ENCODE results near the gene PIP5K1B. TPM values are rescaled to one million over a fixed set of nuclear protein-coding genes. Genes with fewer than 3 reads are reported as not detected.

The PIP5K1B gene
- total and polyA plus RNA-seq, 10 of the 15 experiments (the other 5 are each of a cell fraction or from before 2014, with no cell fraction given), result 6.8 to 16.3 (median 10.6) TPM

DNA sequence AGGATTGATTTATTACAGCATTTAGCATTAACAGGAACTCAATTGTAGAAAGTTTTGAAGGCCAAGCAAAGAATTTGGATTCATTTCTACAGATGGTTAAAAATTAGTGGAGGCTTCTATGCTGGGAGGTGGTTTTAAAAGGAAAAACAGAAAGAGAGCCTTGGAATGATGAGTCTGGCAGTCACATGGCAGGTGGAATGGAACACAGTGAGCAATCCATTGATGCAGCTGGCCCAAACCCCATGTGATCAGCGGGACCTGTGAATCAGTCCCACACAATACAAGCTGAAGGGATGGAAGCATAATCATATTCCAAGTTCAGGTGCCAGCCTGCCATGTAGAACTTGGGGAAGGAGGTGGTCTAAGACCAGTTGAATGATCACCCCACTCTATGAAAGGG is 147.9 kb downstream of the PIP5K1B start (continued):
- TF ChIP-seq GABPA (IDR thresholded peaks at IDR 0.05; ENCODE audit: low read depth) (no peak), STAT1 (conservative IDR thresholded peaks at IDR 0.05) (no peak), BHLHE40 (IDR thresholded peaks at IDR 0.05; ENCODE audit: borderline replicate concordance in 1 of 2, low read depth in 2 of 2, low read length in 1 of 2) (no peak), TCF12 (IDR thresholded peaks at IDR 0.05; ENCODE audit: low read depth, low read length) (no peak), LARP7 (IDR thresholded peaks at IDR 0.05) (no peak), TAF1 (IDR thresholded peaks at IDR 0.05; ENCODE audit: borderline replicate concordance, low read depth, low read length) (no peak)
- TF ChIP-seq, protein P1, sequence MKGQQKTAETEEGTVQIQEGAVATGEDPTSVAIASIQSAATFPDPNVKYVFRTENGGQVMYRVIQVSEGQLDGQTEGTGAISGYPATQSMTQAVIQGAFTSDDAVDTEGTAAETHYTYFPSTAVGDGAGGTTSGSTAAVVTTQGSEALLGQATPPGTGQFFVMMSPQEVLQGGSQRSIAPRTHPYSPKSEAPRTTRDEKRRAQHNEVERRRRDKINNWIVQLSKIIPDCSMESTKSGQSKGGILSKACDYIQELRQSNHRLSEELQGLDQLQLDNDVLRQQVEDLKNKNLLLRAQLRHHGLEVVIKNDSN (IDR thresholded peaks at IDR 0.05; ENCODE audit: borderline replicate concordance, extremely low read length, insufficient read depth, low read depth, low read length), result no peak
- TF ChIP-seq, protein P2, sequence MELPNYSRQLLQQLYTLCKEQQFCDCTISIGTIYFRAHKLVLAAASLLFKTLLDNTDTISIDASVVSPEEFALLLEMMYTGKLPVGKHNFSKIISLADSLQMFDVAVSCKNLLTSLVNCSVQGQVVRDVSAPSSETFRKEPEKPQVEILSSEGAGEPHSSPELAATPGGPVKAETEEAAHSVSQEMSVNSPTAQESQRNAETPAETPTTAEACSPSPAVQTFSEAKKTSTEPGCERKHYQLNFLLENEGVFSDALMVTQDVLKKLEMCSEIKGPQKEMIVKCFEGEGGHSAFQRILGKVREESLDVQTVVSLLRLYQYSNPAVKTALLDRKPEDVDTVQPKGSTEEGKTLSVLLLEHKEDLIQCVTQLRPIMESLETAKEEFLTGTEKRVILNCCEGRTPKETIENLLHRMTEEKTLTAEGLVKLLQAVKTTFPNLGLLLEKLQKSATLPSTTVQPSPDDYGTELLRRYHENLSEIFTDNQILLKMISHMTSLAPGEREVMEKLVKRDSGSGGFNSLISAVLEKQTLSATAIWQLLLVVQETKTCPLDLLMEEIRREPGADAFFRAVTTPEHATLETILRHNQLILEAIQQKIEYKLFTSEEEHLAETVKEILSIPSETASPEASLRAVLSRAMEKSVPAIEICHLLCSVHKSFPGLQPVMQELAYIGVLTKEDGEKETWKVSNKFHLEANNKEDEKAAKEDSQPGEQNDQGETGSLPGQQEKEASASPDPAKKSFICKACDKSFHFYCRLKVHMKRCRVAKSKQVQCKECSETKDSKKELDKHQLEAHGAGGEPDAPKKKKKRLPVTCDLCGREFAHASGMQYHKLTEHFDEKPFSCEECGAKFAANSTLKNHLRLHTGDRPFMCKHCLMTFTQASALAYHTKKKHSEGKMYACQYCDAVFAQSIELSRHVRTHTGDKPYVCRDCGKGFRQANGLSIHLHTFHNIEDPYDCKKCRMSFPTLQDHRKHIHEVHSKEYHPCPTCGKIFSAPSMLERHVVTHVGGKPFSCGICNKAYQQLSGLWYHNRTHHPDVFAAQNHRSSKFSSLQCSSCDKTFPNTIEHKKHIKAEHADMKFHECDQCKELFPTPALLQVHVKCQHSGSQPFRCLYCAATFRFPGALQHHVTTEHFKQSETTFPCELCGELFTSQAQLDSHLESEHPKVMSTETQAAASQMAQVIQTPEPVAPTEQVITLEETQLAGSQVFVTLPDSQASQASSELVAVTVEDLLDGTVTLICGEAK (IDR thresholded peaks at IDR 0.05; ENCODE audit: borderline replicate concordance), result no peak
